Stimulated activated CD8-positive, alpha-beta memory T cell treated with anti-CD3 and anti-CD28 coated beads, Interleukin-12 subunit alpha, Interleukin-12 subunit beta, amount 100 ng/mL, for 4 hours (primary cell): ENCODE measurements around the gene DGAT2L6.
"Not testable (repeated sequence)": the region's sequence is repeated elsewhere in the genome, so short reads cannot be mapped to it uniquely, and the experiment has no call there.

Source experiments
- DNase-seq: peaks from one replicate; pipeline ENCODE4 v3.0.0-alpha.2; 2020; ENCODE audit warnings: low read depth

DGAT2L6 gene

DNA sequence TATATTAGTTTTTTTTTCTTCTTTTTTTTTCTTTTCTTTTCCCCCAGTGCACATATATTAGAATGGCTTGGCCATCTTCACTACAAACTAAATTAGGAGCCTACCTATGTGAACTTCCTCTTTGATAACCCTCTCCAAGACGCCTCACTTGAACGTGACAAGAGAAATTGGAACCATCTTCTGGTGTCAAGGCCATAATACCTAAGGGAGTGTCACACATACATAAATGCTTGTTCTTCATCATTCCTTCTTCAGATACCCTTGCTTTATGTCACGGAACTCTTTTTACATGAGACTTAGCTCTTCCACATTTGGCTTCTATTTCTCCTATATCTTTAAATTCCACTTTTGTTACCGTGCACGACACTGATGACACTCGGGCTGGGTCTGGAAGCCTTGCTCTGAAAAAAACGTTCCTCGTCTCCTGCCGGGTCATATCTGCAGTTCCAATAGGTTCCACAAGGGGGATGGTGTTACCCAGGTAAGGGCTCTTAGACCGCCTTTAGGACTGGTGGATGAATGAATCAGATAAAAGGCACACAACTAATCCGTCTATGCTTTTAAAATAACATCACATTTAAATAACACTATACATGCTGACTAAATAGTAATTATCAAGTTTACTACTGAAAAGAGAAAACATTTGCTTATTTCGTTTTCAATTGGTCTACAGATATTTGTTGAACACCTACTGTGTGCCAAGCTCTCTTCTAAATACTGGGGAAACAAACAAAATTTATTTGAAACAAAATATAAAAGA is 19.9 kb downstream of the DGAT2L6 start:
- DNase-seq: peak; percentile 6

DNA sequence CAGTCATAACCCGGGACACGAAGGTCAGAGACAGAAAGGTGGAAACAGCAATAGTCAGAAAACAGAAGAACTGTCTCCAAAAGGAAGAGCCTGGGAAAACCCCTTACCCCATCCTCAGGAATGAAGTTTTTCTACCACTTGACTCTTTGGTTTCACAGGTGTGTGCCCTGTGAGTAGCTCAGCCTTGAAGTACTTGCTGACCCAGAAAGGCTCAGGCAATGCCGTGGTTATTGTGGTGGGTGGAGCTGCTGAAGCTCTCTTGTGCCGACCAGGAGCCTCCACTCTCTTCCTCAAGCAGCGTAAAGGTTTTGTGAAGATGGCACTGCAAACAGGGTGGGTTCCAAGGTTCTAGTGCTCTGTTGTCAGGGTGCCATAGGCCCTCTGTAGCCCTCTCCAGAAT is 24.4 kb downstream of the DGAT2L6 start:
- no peak for DNase-seq

DNA sequence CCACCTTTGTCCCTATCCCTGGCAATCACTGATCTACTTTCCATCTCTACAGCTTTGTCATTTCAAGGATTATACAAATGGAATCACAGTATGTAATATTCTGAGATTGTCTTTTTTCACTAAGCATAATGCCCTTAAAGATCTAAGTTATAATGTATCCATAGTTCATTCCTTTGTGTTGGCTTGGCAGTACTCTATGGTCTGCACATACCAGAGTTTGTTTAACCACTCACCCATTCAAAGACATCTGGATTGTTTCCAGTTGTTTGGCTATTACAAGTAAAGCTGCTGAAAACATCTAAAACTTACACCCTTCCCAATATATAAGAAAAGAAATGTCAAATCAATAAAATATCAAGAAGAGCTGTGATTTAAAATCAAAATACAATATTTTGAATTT is 31.2 kb downstream of the DGAT2L6 start:
- DNase-seq: no peak

DNA sequence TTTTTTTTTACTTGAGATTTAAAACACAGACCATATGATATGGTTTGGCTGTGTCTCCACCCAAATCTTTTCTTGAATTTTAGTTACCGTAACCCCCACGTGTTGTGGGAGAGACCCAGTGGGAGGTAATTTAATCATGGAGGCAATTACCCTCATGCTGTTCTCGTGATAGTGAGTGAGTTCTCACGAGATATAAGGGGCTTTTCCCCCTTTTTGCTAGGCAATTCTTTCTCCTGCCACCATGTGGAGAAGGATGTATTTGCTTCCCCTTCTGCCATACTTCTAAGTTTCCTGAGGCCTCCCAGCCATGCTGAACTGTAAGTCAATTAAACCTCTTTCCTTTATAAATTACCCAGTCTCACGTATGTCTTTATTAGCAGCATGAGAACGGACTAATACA is 32.3 kb downstream of the DGAT2L6 start:
- not testable (repeated sequence) for DNase-seq

DNA sequence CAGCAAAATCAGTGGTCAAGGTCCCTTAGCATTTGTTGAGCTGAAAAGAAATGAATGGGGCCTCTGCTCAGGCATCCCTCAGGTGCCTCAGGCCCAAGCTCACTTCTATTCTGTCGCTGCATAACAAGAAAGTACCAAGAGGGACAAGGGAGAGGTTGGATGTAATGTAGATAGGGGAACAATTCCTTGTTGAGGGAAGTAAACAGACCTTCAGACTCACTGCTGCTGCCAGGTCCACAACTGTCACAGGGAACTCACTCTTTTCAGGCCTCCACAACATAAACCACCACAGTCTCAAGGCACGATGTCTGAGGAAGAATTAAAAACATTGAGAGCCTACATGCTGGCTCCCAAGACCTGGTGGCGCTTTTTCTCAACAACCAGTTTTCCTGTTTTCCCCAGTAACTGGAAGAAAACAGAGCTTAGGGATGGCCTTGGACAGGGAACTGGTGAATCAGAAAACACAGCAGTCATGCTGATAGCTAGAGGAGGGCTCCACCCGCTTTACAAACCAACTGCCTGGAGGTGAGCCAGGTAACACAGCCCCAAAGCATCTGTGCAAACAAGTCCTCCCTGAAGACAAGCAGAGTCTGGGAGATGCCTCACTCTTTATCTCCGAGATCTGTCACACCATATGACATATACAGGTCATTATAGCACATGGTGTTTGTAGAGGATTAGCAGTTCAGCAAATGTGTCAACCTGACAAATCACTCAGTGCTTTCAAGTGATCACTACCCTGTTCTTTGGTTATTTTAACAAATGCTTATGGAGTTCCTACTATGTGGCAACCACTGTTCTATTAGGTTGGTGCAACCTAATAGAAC is 42.9 kb downstream of the DGAT2L6 start:
- DNase-seq: no peak

DNA sequence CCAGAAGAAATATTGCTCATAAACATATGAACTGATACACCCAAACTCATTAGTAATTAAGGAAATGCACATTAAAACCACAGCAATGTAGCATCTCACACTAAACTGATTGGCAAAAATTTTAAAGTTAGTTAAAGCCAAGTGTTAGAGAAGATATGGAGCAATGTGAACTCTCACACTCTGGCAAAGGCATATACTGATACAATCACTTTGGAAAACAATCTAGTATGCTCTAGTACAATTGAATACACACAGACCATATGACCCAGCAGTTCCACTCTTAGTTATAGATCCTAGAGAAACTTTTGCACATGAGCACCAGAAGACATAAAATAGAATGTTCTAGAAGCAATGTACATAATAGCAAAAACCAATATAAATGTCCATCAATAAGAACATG is 48.8 kb downstream of the DGAT2L6 start:
- DNase-seq: no peak

DNA sequence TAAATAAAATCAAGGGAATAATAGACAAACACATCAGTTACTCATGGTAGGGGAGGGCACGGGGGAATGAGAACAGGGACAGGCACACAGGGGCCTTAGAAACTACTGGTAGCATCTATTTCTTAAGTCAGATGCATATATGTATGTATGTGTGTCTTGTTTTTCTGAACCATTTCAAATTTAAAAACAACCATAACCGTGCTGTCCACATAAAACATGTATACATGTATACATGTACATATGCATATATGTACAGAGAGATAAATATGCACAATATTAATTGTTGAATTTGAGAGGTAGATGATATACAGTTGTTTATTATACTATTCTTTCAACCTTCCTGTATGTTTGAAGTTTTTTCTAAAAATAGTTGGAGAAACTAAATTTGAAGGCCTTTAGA is 49.4 kb downstream of the DGAT2L6 start:
- DNase-seq: no peak

DNA sequence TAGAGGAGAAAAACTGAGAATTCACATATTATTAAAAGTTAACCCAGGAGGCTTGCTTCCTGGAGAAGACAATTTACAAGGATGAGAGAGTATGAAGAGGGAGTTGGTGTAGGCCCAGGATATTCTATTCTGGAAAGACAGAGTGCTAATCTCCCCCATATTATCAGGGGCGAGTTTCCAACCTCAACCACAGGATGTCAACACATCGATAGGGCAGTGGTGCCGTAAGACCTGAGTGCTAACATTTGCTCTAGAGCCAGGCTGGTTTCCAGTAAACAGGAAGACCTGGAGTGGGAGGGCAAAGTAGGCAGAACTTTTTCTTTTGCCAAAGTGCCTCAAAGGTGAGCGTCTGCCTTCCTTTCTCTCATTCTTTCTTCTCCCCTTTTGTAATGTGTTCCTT is 54.4 kb downstream of the DGAT2L6 start:
- DNase-seq: no peak

DNA sequence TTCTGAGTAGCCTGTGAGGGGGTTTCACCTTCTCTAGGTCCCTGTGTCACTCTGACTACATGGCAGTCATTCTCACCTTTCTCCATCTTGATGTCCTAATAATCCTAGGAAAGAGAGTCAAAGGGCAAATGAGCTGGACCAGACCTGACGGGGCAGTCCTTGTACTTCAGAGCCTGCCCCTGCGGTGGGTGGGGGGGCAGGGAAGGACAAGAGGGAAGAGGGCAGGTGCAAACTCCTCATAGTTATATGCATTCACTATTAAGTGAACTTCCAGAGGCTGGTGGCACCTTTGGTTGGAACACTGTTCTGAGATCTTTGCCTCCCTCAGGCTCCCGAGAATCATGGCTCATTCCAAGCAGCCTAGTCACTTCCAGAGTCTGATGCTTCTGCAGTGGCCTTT is 57.1 kb downstream of the DGAT2L6 start, which contains the start of gene AWAT1:
TSS of gene AWAT1 (plus strand) at position 301 of the 400 bp plus-strand sequence. CDS start at position 342, 41 bp downstream.
- no peak for DNase-seq

DNA sequence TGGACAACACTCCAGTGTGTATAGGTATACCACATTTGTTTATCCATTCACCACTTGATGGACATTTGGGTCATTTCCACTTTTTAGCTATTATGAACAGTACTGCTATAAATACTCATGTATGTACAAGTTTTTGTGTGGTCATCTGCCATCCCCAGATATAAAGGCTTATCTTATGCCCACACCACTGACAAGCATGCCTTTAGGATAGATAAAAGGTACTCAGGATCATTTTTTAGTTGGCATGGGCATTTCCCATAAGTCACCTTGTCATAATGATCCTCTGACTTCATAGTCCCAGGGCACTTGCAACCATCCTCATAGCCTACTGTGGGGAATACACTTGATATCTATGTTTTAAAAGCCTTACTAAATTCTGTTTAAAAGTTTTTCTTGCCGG is 63.5 kb downstream of the DGAT2L6 start:
- DNase-seq: no peak

DNA sequence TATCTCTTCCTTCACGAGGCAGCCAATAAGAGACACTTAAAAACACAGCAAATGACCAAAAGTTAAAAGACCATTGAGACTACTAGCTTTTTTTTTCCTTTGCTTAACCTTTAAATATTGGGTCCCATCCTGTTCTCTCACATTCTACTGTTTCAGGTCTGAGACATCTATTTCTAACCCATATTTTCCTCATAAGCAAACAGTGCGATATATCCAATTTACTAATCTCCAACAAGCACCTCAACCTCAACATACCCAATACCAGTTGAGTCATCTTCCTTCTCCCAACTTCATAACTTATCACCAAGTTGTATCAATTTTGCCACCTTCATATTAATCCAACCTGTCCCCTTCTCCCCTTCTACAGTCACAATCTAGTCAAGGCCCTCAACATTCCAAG is 64.2 kb downstream of the DGAT2L6 start:
- DNase-seq: no peak

DNA sequence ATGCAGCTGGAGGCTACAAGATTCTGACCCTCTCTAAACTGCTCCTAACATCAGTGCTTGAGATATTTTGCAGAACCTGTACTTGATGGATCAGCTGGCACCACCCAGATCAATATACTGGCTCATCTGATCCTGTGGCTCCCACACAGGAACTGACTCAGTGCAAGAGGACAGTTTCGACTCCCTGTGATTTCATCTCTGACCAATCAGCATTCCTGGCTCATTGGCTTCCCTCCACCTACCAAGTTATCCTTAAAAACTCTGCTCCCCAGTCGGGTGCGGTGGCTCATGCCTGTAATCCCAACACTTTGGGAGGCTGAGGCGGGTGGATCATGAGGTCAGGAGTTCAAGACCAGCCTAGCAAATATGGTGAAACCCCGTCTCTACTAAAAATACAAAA is 66.3 kb downstream of the DGAT2L6 start:
- DNase-seq: not testable (repeated sequence)

DNA sequence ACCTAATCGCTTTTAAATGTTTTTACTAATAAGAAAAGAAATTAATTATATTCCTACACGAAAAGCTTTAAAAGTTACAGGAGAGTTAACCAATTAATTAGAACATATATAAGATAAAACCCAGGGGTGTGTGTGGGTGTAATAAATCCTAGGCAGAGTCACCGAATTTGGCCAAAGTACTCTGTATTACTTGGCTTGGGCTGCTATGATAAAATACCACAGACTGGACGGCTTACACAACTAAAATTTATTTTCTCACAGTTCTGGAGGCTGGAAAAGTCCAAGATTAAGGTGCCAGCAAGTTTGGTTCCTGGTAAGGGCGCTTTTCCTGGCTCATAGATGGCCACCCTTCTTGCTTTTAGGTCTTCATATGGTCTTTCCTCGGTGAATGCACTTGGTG is 67.6 kb downstream of the DGAT2L6 start:
- no peak for DNase-seq

DNA sequence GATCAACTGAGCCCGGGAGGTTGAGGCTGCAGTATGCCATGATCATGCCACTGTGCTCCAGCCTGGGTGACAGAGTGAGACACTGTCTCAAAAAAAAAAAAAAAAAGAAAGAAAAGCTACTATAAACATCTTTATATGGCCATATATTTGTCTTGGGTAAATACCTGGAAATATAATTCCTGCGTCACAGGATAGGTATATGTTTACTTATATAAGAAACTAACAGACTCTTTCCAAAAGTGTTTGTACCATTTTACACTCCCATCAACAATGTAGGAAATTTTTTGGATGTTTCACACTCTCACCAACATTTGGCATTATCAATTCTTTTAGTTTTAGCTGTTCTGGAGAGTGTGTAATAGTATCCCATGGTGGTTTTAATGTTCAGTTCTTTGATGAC is 70.0 kb downstream of the DGAT2L6 start:
- no peak for DNase-seq

DNA sequence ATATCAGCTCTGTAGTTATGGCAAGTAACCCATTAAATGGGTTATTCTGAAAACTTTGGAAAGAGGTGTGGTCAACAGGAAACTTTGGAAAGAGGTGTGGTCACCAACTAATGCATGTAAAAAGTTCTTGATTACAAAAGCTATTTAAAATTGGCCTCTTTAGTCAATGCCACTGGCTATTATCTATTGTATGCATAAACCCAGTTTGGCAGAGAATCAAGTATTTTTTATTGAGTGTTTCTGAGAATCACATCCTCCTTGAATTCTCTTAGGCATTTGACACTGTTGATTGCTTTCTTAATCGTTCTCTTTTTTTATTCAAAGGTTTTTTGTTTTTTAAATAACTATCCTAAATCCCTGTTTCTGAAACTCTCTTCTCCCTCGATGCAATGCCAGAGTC is 75.2 kb downstream of the DGAT2L6 start:
- no peak for DNase-seq

DNA sequence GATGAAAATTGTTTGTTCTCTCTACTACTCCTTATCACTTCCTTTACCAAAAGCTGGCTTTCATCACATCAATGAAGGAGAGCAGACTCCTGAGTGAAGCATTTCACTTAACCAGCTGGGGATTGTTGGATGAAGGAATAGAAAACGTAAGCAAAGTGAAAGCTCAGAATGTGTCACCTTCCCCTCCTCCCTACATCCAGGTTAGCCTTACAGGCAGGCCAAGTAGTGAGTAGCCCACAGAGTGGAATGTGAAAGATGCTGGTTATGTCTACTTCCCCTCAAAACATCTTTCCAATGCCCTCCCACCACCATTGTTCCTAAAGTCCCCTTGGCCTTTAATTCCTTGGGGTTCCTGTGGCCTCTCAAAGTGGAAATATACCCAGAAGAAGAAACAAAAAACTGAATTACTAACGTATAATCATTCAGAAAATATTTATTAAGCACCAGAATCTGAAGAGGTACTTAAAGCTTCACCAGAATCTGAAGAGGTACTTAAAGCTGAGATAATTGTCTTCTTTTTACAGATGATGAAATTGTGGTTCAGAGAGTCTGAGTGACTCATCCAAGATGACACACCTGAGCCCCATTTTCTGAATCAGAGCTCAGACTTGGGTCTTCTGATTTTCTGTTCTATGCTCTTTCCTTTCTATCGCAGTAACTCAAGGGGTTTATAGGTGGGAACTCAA is 76.2 kb downstream of the DGAT2L6 start:
- no peak for DNase-seq

DNA sequence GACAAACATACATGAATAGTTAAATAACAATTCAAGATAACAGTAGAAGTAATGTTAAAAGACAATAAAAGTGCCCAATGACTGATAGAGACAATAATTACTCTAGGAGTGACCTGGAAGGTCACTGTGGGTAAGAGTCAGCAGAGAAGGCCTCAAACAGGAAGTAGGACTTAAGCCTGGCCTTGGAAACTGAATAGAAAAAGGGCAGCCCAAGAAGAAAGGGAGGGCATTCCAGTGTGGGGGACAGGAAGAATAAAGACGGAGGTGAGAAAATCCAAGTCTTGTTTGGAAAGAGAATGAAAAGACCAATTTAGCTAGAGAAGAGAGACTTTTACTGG is 76.7 kb downstream of the DGAT2L6 start:
- DNase-seq: no peak

DNA sequence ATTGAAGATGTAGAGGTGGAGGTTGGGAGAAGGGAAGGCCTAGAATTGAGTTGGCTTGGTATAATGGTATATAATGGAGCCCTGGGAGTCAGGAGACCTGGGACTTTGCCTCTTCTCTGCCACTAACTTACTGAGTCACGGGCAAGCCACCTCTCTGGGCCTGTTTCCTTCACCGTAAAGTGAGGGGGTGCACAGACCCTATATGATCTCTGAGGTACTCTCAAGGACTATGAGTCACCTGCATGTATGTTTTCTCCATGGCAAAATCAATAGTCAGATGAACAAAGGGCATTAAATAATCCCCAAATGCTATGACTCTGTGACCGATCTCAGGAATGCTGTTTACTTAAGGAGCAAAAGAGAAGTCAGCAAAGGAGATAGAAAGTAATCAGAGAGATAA is 77.6 kb downstream of the DGAT2L6 start:
- no peak for DNase-seq
